Activated naive CD8-positive, alpha-beta T cell treated with anti-CD3 and anti-CD28 coated beads, Interleukin-2, amount 50 U/mL, for 24 hours (primary cell): ENCODE data around the gene HOXD9.

Experiments used
- ATAC-seq: fragments of 150-1000 bp; cut with Tn5 transposase; one replicate; pipeline ENCODE4 v1.10.0; 2021
- DNase-seq: peaks from one replicate; pipeline ENCODE4 v3.0.0; 2021
- H3K27ac Mint-ChIP-seq: one replicate; pipeline ENCODE4 v1.8.0; 2021; ENCODE audit warnings: mild to moderate bottlenecking, mixed read lengths
- H3K27me3 Mint-ChIP-seq: one replicate; pipeline ENCODE4 v1.8.0; 2021; ENCODE audit warnings: mixed read lengths
- H3K36me3 Mint-ChIP-seq: one replicate; pipeline ENCODE4 v1.8.0; 2021; ENCODE audit warnings: low read depth, mixed read lengths
- H3K4me1 Mint-ChIP-seq: one replicate; pipeline ENCODE4 v1.8.0; 2021; ENCODE audit warnings: mixed read lengths
- H3K4me3 Mint-ChIP-seq: one replicate; pipeline ENCODE4 v1.8.0; 2021; ENCODE audit warnings: mild to moderate bottlenecking, moderate library complexity, mixed read lengths
- H3K9me3 Mint-ChIP-seq: one replicate; pipeline ENCODE4 v1.8.0; 2021; ENCODE audit warnings: mixed read lengths

Gene HOXD9

GRCh38 chr2:176109192-176109901, 13.2 kb upstream of the HOXD9 start:
- Mint-ChIP-seq H3K9me3 (peaks cover 11% of the 10 kb centered on the region), H3K36me3 (peaks cover 7% of the 10 kb centered on the region), H3K4me1 (peaks cover 19% of the 10 kb centered on the region), H3K27ac (no peak overlapping the region), H3K4me3 (no peak overlapping the region), H3K27me3 (peaks cover 87% of the 10 kb centered on the region)
- ATAC-seq (no peak), DNase-seq (no peak)

DNA sequence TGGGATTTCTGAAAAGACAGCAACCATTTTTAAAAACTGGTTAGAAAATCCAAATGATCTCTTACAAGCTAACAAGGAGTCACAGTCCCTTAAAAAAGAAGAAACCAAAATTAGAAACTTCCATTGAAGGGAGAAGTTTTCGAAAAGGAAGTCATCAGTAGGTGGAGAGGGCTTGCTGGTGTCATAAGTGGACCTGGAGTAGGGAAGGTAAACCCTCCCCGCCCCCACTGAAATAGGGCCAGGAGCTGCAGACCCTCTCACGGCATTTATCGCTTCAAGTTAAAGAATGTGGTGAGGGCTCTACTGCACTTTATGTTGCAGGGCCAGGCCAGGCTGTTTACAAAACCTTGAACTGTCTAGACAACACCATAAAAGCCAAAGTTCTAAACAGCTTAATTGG, 12.6 kb upstream of the HOXD9 start:
- peaks cover 16% of the 10 kb centered on the region for H3K4me1 Mint-ChIP-seq
- H3K9me3 Mint-ChIP-seq, result peaks cover 11% of the 10 kb centered on the region
- peaks cover 87% of the 10 kb centered on the region for H3K27me3 Mint-ChIP-seq
- H3K36me3 Mint-ChIP-seq, result peaks cover 7% of the 10 kb centered on the region
- no peak overlapping the region for H3K4me3 Mint-ChIP-seq
- ATAC-seq (no peak), DNase-seq (no peak)
- no peak overlapping the region for H3K27ac Mint-ChIP-seq

GRCh38 chr2:176110415-176111308, 11.9 kb upstream of the HOXD9 start:
- peaks cover 83% of the 10 kb centered on the region for H3K27me3 Mint-ChIP-seq
- peaks cover 15% of the 10 kb centered on the region for H3K4me1 Mint-ChIP-seq
- ATAC-seq, result no peak
- no peak overlapping the region for H3K27ac Mint-ChIP-seq
- H3K4me3 Mint-ChIP-seq, result no peak overlapping the region
- peaks cover 7% of the 10 kb centered on the region for H3K36me3 Mint-ChIP-seq
- peaks cover 13% of the 10 kb centered on the region for H3K9me3 Mint-ChIP-seq
- no peak for DNase-seq

GRCh38 chr2:176111309-176111663, 11.2 kb upstream of the HOXD9 start:
- ATAC-seq (no peak), DNase-seq (no peak)
- Mint-ChIP-seq H3K9me3 (peaks cover 15% of the 10 kb centered on the region), H3K27me3 (peaks cover 83% of the 10 kb centered on the region), H3K4me3 (no peak overlapping the region), H3K36me3 (peaks cover 9% of the 10 kb centered on the region), H3K27ac (peak overlapping the region; percentile 35), H3K4me1 (peaks cover 11% of the 10 kb centered on the region)

DNA sequence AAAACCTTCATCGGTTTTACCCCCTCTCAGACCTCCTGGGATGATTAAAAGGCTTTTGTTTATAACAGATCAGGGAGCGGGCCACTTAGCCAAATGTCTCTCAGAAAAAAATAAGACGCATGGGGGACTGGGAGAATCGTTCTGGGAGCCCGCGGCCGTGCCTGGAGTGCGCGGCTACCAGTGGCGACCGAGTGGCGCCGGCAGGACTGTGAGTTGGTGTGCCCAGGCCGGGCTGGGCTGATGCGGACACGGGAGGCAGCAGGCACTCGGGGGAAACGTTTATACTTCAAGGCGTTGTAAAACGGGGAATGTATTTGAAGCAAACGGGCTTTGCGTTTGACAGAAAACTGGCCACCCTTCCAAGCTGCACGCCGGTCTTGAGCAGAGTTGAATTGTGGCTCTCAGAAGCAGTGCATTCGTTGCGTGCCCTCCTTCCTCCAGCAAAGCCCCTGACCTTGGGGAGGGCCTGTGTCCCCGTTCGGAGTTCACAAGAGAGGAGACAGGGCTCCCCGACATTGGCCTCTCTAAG, 10.6 kb upstream of the HOXD9 start:
- ATAC-seq, result no peak
- peaks cover 9% of the 10 kb centered on the region for H3K36me3 Mint-ChIP-seq
- H3K9me3 Mint-ChIP-seq, result peaks cover 15% of the 10 kb centered on the region
- no peak for DNase-seq
- H3K4me1 Mint-ChIP-seq, result peaks cover 9% of the 10 kb centered on the region
- peaks cover 86% of the 10 kb centered on the region for H3K27me3 Mint-ChIP-seq
- no peak overlapping the region for H3K4me3 Mint-ChIP-seq
- no peak overlapping the region for H3K27ac Mint-ChIP-seq

DNA sequence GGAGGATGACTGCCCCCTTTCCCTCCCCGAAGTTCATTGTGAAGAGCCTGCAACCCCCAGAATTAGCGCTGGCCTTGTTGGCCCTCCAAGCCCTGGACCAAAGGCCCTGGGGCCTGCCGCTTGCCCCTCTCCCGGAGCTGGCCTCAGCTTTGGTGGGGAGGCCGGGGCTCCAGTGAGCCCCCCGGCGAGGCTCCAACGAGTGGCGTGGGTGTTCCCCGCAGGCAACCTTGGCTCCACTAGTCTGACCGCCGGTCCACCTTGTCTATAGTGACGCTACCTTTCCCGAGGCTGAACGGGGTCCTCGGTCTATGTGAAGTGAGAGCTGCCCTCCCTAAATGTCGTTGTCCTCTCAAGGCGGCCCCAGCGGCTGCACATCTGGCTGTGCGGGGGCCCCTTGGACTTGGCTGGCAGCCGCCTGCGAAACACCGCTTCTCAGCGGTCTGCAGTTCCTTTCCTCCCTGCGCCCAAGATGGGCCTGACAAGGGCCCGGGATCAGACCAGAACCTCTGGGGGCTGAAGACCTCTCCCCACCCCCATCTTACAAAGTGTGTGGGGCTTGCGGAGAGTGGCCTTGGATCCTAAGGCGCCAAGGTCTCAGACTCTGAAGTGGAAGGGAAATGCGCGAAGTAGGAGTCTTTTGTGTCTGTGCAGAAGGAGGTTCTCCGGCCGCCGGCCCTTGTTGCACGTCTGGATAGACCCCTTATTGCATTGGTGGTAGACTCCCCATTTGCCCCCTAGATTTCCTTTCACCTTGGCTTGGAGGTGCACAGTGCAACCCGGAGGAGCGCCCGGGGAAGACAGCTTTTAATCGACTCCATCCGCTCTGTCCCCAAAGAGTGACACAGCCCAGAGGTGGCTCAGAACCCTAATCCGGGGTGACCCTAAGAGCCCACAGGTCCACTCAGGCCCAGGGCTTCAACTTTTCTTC, 9.9 kb upstream of the HOXD9 start:
- ATAC-seq (no peak), DNase-seq (no peak)
- H3K4me3 Mint-ChIP-seq, result no peak overlapping the region
- H3K27me3 Mint-ChIP-seq, result peaks cover 87% of the 10 kb centered on the region
- peaks cover 7% of the 10 kb centered on the region for H3K4me1 Mint-ChIP-seq
- H3K36me3 Mint-ChIP-seq, result peaks cover 9% of the 10 kb centered on the region
- H3K27ac Mint-ChIP-seq, result no peak overlapping the region
- peaks cover 15% of the 10 kb centered on the region for H3K9me3 Mint-ChIP-seq

- ATAC-seq (no peak), DNase-seq (no peak)
- peaks cover 7% of the 10 kb centered on the region for H3K4me1 Mint-ChIP-seq
- no peak overlapping the region for H3K4me3 Mint-ChIP-seq
- peaks cover 22% of the 10 kb centered on the region for H3K9me3 Mint-ChIP-seq
- no peak overlapping the region for H3K27ac Mint-ChIP-seq
- H3K36me3 Mint-ChIP-seq, result peaks cover 10% of the 10 kb centered on the region
- peaks cover 92% of the 10 kb centered on the region for H3K27me3 Mint-ChIP-seq
Observed at GRCh38 chr2:176114120-176114929, 8.2 kb upstream of the HOXD9 start.

- Mint-ChIP-seq H3K4me3 (no peak overlapping the region), H3K36me3 (peaks cover 7% of the 10 kb centered on the region), H3K27ac (no peak overlapping the region), H3K9me3 (peaks cover 19% of the 10 kb centered on the region), H3K4me1 (peaks cover 4% of the 10 kb centered on the region), H3K27me3 (peaks cover 94% of the 10 kb centered on the region)
- no peak for DNase-seq
- ATAC-seq, result no peak
Observed at GRCh38 chr2:176114930-176115625, 7.4 kb upstream of the HOXD9 start.

DNA sequence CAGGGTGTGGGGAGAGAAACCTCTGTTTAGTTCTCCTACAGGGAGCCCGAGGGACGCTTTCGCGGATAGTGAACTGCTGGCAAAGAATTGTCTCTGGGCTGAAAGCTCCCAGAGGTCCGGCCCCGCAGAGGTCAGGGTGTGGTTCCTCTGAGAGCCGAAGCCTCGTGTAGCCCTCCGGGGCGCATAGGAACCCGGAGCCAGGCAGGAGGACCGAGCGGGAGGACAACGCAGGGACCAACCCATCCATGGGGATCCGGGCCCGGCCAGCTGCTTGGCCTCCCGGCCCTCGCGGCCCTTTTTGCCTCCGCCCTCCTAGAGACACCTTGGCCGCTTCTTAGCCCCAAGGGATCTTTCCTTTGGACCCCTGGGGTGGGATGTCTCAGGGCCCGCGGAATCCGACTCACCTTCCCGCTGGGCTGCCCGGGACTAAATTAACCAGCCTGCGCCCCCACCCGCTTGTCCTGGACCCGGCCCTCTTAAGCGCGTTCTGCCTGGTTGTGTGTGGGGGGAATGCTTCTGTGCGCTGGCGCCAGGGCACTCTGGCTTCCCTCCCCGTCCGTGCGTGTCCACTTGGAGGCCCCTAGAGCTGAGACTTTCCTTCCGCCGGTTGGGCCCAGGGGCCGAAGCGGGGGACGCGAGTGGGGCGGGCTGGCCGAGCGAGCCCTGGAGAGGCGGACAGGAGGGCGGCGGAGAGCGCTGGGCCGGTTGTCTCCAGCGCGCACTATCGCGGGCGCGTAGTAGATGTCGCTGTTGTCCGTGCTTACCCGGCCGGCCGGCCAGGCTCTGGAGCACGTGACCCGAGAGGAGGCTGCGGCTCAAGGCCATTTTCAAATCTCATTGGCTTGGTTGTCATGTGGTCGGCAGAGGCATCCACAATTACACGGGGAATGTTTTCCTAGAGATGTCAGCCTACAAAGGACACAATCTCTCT, 6.4 kb upstream of the HOXD9 start, which contains the start of gene HOXD10:
TSS of gene HOXD10 (plus strand) at position 896 of the 931 bp plus-strand sequence. CDS start 56 bp downstream, outside the sequence.
- peaks cover 6% of the 10 kb centered on the region for H3K36me3 Mint-ChIP-seq
- peaks cover 4% of the 10 kb centered on the region for H3K4me1 Mint-ChIP-seq
- H3K27ac Mint-ChIP-seq, result no peak within 1 kb of the TSS
- H3K27me3 Mint-ChIP-seq, result peaks cover 94% of the 10 kb centered on the region
- ATAC-seq (no peak), DNase-seq (no peak)
- no peak within 1 kb of the TSS for H3K4me3 Mint-ChIP-seq
- H3K9me3 Mint-ChIP-seq, result peaks cover 19% of the 10 kb centered on the region

DNA sequence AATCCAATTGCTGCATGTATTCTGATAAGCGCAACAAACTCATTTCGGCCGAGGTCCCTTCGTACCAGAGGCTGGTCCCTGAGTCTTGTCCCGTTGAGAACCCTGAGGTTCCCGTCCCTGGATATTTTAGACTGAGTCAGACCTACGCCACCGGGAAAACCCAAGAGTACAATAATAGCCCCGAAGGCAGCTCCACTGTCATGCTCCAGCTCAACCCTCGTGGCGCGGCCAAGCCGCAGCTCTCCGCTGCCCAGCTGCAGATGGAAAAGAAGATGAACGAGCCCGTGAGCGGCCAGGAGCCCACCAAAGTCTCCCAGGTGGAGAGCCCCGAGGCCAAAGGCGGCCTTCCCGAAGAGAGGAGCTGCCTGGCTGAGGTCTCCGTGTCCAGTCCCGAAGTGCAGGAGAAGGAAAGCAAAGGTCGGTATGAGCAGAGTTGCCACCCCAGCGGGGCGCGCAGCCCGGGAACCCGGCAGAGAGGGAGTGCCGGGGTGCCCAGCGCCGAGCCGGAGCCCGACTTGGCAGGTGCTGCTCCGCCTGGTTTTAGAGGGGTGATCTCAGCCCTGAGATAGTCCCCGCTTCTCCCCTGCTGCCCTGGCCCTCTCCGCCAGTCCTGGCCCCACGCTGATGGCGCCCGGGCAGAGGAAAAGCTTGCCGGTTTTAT, 5.2 kb upstream of the HOXD9 start:
- H3K36me3 Mint-ChIP-seq, result peaks cover 5% of the 10 kb centered on the region
- ATAC-seq (no peak), DNase-seq (no peak)
- H3K9me3 Mint-ChIP-seq, result peaks cover 19% of the 10 kb centered on the region
- peaks cover 4% of the 10 kb centered on the region for H3K4me1 Mint-ChIP-seq
- H3K27ac Mint-ChIP-seq, result no peak overlapping the region
- peaks cover 89% of the 10 kb centered on the region for H3K27me3 Mint-ChIP-seq
- no peak overlapping the region for H3K4me3 Mint-ChIP-seq

GRCh38 chr2:176117823-176118371, 4.6 kb upstream of the HOXD9 start:
- DNase-seq (no peak), ATAC-seq (no peak)
- Mint-ChIP-seq H3K4me1 (peaks cover 6% of the 10 kb centered on the region), H3K9me3 (peaks cover 19% of the 10 kb centered on the region), H3K4me3 (no peak overlapping the region), H3K36me3 (peaks cover 5% of the 10 kb centered on the region), H3K27me3 (peaks cover 86% of the 10 kb centered on the region), H3K27ac (no peak overlapping the region)
